ENCODE measurements around the gene ATP2C2.
"Not testable (repeated sequence)": the region's sequence is repeated elsewhere in the genome, so short reads cannot be mapped to it uniquely, and the experiment has no call there.

ATP2C2 gene

GRCh38 chr16:84340325-84341040 is 27.9 kb upstream of the ATP2C2 start:
- in situ Hi-C loops (cut with MboI; ENCODE audit: low sequenced_read_pairs), result no loop called here

DNA sequence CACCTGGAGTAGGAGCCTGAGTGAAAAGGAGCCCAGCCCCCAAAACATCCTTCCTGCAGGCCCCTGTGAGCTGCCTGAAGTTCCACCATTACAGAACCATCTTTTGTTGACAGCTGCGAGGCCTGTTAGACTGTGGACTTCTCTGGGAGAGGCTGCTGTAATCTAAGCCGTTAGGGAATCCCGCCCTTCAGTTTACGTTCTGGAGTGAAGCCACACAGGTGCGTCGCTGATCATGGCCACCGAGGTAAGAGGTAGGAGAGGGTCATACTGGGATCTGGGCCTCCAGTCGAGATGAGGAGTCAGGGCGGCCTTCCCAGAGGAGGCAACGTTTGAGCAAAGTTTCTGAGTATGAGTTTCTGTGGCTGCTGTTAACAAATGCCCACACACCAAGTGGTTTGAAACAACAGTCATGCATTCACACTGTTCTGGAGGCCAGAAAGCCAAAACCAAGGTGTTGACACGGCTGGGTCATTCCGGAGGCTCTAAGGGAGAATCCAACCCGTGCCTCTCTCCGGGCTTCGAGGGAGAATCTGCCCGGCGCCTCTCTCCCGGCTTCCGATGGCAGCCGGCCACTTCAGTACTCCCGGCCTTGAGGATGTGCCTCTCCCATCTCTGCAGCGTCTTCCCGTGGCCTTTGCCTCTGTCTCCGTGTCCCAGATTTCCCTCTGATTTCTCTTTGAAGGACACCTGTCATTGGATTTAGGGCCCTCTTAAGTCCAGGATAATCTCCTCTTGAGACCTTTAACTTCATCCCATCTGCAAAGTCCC is 26.6 kb upstream of the ATP2C2 start:
- in situ Hi-C loops (cut with MboI; ENCODE audit: low sequenced_read_pairs), result no loop called here

GRCh38 chr16:84343800-84344199 is 24.5 kb upstream of the ATP2C2 start:
- in situ Hi-C loops (cut with MboI; ENCODE audit: low sequenced_read_pairs), result not testable (repeated sequence)

DNA sequence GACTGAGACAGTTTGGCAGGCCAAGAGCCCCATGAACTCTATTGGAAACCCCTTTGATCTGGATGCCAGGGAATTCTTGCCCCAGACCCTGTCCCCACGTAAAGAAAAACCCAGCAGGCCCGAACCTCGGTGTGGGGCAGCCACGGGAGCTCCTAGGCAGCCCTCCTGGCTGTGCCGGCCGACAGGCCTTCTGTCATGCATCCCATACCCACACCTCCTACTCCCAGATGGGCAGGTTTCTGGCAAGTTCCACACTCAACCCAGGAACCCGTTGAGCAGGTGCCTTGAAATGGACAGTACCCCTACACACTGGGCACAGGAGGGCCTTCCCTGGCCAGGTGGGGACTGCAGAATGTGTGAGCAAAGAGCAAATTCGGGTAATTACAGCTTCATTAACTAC is 23.6 kb upstream of the ATP2C2 start:
- in situ Hi-C loops (cut with MboI; ENCODE audit: low sequenced_read_pairs), result no loop called here

GRCh38 chr16:84347161-84347560 is 21.2 kb upstream of the ATP2C2 start:
- in situ Hi-C loops (cut with MboI; ENCODE audit: low sequenced_read_pairs), result no loop called here

DNA sequence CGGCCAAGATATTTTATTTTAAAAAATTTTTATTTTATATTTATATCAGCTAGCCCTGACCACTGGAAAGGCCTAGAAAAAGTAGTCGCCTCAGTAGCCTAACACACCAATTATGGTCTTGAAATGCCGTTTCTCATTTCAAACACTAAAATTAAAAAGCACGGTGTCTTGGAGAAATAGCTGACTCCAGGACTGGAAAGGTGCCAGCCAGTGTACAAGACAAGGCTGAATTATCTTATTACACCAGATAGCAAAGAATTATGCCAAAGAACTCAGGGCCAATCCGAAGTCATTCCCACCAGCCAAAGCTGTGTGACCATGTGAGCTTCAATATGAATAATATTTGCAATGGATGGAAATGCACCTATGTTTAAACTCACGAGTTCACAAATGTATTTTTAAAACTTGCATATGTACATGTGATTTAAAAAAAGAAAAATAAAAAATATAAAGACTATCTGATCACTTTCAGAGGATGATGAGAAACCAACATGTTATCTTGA is 19.9 kb upstream of the ATP2C2 start:
- in situ Hi-C loops (cut with MboI; ENCODE audit: low sequenced_read_pairs), result no loop called here

DNA sequence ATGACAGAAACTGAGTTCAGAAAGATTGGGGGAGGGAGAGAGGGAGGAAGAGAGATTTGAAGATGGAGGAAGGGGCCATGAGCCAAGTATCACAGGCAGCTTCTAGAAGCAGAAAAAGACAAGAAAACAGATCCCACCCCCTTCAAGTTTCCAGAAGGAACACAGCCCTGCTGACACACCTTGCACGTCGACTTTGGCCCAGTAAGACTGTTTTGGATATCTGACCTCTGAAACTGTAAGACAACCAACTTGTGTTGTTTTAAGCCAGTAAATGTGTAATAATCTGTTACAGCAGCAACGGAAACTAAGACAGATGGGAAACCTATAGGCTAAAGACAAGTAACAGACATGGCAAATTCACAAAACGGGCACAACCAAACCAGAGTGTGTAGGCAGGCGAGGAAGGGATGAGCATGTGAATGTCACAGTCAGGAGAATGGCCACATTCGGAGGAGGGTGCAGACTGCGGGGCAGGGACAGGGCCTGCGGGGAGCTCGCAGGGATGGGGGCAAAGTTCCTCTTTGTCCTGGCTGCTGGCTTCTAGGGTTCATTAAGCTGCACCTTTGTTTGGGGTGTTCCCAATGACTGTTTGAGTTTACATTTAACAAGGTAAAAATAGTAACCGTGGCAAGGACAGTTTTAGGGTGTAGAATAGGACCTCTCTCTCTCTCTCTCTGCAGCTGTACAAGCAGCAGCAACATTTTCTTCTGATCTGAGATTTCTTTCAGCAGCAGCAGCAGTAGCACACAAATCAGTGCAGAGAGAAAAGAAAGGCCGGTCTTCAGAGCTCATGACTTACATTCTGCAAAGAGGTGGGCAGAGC is 18.3 kb upstream of the ATP2C2 start:
- in situ Hi-C loops (cut with MboI; ENCODE audit: low sequenced_read_pairs), result no loop called here

DNA sequence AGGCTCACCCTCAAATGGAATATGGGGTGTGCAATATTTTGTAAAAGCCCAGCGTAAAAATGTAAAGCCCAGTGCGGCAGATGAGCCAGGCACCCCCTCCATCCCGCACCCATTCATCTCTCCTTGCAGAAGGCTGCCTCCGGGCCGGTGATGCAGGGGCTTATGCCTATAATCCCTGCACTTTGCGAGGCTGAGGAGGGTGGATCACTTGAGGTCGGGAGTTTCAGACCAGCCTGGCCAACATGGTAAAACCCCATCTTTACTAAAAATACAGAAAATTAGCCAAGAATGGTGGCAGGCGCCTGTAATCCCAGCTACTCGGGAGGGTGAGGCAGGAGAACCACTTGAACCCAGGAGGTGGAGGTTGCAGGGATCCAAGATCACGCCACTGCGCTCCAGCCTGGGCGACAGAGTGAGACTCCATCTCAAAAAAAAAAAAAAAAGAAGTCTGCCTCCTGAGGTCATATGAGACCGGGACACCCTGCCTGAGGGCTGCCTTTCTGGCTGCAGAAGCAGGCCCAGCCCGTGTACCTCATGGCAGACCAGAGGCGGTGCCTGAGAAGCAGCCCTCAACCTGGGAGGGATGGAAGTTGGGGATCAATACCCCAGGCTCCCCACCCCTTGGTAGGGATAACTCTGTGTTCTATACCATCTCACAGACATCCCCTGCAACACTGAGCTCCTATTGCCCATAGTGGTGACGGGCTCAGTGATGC is 17.5 kb upstream of the ATP2C2 start:
- in situ Hi-C loops (cut with MboI; ENCODE audit: low sequenced_read_pairs), result no loop called here

GRCh38 chr16:84351630-84352029 is 16.7 kb upstream of the ATP2C2 start:
- in situ Hi-C loops (cut with MboI; ENCODE audit: low sequenced_read_pairs), result no loop called here

DNA sequence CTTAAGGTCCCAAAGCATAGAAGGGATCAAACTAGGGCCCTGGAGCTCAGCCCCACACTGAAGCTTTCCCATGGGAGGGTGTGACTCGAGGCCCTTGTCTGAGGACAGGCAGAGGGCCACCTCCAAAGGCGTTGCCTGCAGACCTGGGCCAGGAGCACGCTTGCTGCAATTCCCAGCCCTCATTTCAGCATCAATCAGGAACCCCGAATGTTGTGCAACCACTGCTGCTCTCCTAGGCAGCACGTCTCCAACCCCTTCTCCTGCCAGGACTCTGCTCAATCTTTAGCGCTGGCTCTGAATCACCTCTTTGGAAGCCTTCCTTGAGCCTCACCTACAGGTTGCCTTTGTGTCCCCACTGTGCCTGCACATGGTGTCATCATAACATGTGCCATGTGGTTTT is 14.0 kb upstream of the ATP2C2 start:
- in situ Hi-C loops (cut with MboI; ENCODE audit: low sequenced_read_pairs), result no loop called here

GRCh38 chr16:84355149-84355548 is 13.2 kb upstream of the ATP2C2 start:
- in situ Hi-C loops (cut with MboI; ENCODE audit: low sequenced_read_pairs), result no loop called here

DNA sequence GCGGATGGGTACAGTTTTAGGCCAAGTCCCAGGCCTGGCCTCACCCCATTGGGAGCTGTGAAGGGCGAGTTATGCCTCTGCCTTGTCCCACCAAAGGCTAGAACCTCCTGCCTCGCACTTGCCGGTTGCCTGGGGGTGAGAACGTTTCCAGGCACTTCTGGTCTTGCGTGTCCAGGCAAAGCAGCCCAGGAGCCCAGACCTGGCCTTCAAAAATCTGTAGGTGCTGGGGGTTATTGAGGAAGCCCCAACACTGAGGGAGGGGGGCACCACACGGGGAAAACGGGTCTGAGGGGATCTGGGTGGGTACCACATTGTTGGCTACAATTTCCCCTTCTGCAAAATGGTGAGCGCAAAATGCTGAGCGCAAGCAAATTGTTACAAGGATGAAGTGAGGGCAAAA is 12.2 kb upstream of the ATP2C2 start:
- in situ Hi-C loops (cut with MboI; ENCODE audit: low sequenced_read_pairs), result no loop called here

- in situ Hi-C loops (cut with MboI; ENCODE audit: low sequenced_read_pairs), result no loop called here
Measured at GRCh38 chr16:84356591-84357116, 11.7 kb upstream of the ATP2C2 start.

GRCh38 chr16:84357191-84357651 is 11.1 kb upstream of the ATP2C2 start:
- in situ Hi-C loops (cut with MboI; ENCODE audit: low sequenced_read_pairs), result no loop called here

DNA sequence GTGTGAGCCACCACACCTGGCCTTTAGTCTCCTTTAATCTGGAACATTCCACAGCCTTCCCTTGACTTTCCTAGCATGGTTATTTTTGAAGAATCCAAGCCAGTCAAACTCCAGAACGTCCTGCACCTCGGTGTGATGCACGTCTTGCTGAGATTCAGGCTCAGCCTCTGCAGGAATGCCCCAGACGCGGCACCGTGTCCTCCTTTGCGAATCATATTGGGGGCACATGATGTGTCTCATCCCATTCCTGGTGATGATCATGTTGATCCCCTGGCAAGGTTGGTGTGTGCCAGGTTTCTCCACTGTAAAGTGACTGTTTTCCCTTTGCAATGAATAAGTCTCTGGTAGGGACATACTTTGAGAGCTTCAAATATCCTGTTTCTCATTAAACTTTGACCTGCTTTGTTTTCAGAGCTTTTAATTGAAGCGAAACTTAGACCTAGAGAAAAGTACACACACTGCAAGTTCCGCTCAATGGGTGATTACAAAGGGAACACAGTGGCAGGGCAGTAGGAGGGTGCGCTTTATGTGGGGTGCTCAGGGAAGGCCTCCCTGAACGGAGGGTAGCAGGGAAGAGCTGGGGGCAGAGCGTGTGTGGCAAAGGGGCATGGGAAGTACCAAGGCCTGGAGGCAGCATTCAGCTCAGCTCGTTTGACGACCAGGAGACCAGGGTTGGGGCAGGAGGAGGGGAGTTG is 9.6 kb upstream of the ATP2C2 start:
- in situ Hi-C loops (cut with MboI; ENCODE audit: low sequenced_read_pairs), result no loop called here

DNA sequence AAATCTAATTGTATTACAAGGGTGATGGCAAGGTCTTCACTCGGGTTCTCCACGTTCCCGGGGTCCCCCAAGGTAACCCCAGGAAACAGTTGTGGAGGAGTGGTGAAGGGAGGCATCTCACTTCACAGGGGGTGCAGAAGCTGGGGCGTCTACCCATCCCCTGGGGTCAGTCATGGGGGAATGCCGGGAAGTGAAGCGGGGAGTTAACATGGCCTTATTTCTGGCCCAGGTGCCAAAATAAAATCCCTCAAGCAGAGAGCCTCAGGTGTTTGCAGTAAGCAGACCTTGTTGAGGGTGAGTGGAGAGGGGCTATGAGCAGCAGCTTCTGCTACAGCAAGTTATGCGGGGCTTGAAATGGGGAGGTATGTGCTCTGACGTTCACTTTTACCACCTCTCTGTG is 9.0 kb upstream of the ATP2C2 start:
- in situ Hi-C loops (cut with MboI; ENCODE audit: low sequenced_read_pairs), result no loop called here

- in situ Hi-C loops (cut with MboI; ENCODE audit: low sequenced_read_pairs), result no loop called here
Measured at GRCh38 chr16:84360170-84360569, 8.2 kb upstream of the ATP2C2 start.

GRCh38 chr16:84360748-84361147 is 7.6 kb upstream of the ATP2C2 start:
- in situ Hi-C loops (cut with MboI; ENCODE audit: low sequenced_read_pairs), result no loop called here

DNA sequence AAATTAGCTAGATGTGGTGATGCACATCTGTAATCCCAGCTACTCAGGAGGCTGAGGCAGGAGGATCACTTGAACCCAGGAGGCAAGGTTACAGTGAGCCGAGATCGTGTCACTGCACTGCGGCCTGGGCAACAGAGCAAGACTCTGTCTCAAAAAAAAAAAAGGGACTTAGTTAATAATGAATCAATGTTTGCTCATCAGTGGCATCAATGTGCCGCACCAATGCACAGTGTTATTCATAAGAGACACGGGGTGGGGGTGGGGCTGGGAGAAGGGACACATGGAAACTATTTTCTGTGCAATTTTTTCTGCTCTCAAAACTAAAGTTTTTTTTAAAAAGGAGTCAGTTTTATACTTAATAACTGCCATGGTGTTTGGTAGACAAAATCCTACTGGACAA is 6.8 kb upstream of the ATP2C2 start:
- in situ Hi-C loops (cut with MboI; ENCODE audit: low sequenced_read_pairs), result no loop called here

GRCh38 chr16:84362471-84362941 is 5.8 kb upstream of the ATP2C2 start:
- in situ Hi-C loops (cut with MboI; ENCODE audit: low sequenced_read_pairs), result no loop called here
